ENCODE results near the gene DNAH17. TPM values are rescaled to one million over a fixed set of nuclear protein-coding genes. Genes with fewer than 3 reads are reported as not detected.

Gene DNAH17
- total RNA-seq, 1 experiment from 2014 or later, result 0.69 TPM

DNA sequence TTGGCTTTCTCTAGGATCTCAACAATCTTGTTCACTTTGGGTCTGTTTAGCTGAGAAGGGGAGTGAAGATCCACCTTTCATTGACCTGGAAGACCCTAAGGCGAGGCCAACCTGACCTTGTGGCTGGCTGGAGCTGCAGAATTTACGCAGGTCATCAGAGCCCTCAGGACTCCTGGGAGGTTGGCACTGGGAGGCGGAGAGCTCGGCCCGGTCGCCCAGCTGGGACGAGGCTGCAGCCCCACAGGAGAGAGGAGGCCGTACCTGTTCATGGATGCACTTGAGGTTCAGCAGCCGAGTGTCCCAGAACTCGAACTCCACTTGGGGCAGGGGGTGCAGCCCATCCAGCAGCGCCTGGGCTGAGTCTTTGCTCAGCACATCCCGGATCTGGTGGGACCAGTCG is 5.9 kb downstream of the DNAH17 start:
- BruUV-seq (replicated peaks), result no TSS peak
- POLR2A ChIA-PET, result no interaction called here
- no peak overlapping the region for H2AFZ ChIP-seq (ENCODE audit: low read depth, low read length, poor library complexity, severe bottlenecking)
- no peaks in the 10 kb centered on the region for H3K4me1 ChIP-seq (ENCODE audit: control insufficient read depth in 1 of 2, insufficient read depth in 2 of 2, low read length in 2 of 2)
- RAD21 ChIA-PET (ENCODE audit: low non-redundant PET in 1 of 2, low total read pairs in 2 of 2, uncharacterized antibody in 2 of 2, unreplicated experiment in 2 of 2), result no interaction called here
- no peak for TF ChIP-seq POLR2AphosphoS5 (IDR thresholded peaks at IDR 0.05; ENCODE audit: low read depth, low read length)
- TF ChIP-seq EZH2phosphoT487 (IDR thresholded peaks at IDR 0.05; ENCODE audit: borderline replicate concordance), result no peak
- no peak for TF ChIP-seq ZFX (IDR thresholded peaks at IDR 0.05)
- TF ChIP-seq, protein P1, sequence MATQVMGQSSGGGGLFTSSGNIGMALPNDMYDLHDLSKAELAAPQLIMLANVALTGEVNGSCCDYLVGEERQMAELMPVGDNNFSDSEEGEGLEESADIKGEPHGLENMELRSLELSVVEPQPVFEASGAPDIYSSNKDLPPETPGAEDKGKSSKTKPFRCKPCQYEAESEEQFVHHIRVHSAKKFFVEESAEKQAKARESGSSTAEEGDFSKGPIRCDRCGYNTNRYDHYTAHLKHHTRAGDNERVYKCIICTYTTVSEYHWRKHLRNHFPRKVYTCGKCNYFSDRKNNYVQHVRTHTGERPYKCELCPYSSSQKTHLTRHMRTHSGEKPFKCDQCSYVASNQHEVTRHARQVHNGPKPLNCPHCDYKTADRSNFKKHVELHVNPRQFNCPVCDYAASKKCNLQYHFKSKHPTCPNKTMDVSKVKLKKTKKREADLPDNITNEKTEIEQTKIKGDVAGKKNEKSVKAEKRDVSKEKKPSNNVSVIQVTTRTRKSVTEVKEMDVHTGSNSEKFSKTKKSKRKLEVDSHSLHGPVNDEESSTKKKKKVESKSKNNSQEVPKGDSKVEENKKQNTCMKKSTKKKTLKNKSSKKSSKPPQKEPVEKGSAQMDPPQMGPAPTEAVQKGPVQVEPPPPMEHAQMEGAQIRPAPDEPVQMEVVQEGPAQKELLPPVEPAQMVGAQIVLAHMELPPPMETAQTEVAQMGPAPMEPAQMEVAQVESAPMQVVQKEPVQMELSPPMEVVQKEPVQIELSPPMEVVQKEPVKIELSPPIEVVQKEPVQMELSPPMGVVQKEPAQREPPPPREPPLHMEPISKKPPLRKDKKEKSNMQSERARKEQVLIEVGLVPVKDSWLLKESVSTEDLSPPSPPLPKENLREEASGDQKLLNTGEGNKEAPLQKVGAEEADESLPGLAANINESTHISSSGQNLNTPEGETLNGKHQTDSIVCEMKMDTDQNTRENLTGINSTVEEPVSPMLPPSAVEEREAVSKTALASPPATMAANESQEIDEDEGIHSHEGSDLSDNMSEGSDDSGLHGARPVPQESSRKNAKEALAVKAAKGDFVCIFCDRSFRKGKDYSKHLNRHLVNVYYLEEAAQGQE (IDR thresholded peaks at IDR 0.05; ENCODE audit: low read depth), result no peak
- no peak for TF ChIP-seq SP1 (IDR thresholded peaks at IDR 0.05; ENCODE audit: low read depth)
- TF ChIP-seq, protein P2, sequence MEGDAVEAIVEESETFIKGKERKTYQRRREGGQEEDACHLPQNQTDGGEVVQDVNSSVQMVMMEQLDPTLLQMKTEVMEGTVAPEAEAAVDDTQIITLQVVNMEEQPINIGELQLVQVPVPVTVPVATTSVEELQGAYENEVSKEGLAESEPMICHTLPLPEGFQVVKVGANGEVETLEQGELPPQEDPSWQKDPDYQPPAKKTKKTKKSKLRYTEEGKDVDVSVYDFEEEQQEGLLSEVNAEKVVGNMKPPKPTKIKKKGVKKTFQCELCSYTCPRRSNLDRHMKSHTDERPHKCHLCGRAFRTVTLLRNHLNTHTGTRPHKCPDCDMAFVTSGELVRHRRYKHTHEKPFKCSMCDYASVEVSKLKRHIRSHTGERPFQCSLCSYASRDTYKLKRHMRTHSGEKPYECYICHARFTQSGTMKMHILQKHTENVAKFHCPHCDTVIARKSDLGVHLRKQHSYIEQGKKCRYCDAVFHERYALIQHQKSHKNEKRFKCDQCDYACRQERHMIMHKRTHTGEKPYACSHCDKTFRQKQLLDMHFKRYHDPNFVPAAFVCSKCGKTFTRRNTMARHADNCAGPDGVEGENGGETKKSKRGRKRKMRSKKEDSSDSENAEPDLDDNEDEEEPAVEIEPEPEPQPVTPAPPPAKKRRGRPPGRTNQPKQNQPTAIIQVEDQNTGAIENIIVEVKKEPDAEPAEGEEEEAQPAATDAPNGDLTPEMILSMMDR (IDR thresholded peaks at IDR 0.05 in 2 of 3, conservative IDR thresholded peaks at IDR 0.05 in 1 of 3; ENCODE audit: borderline replicate concordance in 1 of 3, insufficient read depth in 1 of 3, low read depth in 2 of 3, low read length in 2 of 3), result no peak
- no peak for TF ChIP-seq POLR2A (IDR thresholded peaks at IDR 0.05; ENCODE audit: borderline replicate concordance, extremely low read depth, insufficient read depth, insufficient read length)
- TF ChIP-seq, protein P3, sequence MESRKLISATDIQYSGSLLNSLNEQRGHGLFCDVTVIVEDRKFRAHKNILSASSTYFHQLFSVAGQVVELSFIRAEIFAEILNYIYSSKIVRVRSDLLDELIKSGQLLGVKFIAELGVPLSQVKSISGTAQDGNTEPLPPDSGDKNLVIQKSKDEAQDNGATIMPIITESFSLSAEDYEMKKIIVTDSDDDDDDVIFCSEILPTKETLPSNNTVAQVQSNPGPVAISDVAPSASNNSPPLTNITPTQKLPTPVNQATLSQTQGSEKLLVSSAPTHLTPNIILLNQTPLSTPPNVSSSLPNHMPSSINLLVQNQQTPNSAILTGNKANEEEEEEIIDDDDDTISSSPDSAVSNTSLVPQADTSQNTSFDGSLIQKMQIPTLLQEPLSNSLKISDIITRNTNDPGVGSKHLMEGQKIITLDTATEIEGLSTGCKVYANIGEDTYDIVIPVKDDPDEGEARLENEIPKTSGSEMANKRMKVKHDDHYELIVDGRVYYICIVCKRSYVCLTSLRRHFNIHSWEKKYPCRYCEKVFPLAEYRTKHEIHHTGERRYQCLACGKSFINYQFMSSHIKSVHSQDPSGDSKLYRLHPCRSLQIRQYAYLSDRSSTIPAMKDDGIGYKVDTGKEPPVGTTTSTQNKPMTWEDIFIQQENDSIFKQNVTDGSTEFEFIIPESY (IDR thresholded peaks at IDR 0.05; ENCODE audit: extremely low read depth, insufficient replicate concordance, low read length), result no peak
- TF ChIP-seq SIN3A (IDR thresholded peaks at IDR 0.05; ENCODE audit: low read depth), result no peak
- TF ChIP-seq JUND (IDR thresholded peaks at IDR 0.05), result no peak
- TF ChIP-seq ZNF274 (IDR thresholded peaks at IDR 0.05; ENCODE audit: low read depth, low read length), result no peak
- no peak for TF ChIP-seq EZH2 (IDR thresholded peaks at IDR 0.05)
- TF ChIP-seq ELF1 (IDR thresholded peaks at IDR 0.05; ENCODE audit: borderline replicate concordance, low read depth), result no peak
- no peak for TF ChIP-seq FOSL1 (IDR thresholded peaks at IDR 0.05; ENCODE audit: low read depth)
- no peak for TF ChIP-seq CEBPB (IDR thresholded peaks at IDR 0.05; ENCODE audit: low read depth)
- H4K20me1 ChIP-seq (ENCODE audit: insufficient read depth), result no peaks in the 10 kb centered on the region
- CTCF ChIA-PET, result interaction anchor here (2.5 kb wide), 1 partner anchor 12 kb away, joined by 7 read pairs; no protein-coding TSS in a partner anchor
- no peaks in the 10 kb centered on the region for H3K27me3 ChIP-seq (ENCODE audit: insufficient read depth, low read length)
- DNase-seq (ENCODE audit: low read depth, low spot score) (no peak), ATAC-seq (no peak)
- no peak overlapping the region for H3K4me2 ChIP-seq (ENCODE audit: low read length)
- no peak overlapping the region for H3K27ac ChIP-seq (ENCODE audit: low read depth, low read length)
- H3K9ac ChIP-seq (ENCODE audit: low read length), result no peak overlapping the region
- no peaks in the 10 kb centered on the region for H3K36me3 ChIP-seq (ENCODE audit: control insufficient read depth in 1 of 2, insufficient read depth in 2 of 2, low read length in 2 of 2)
- H3K9me3 ChIP-seq (ENCODE audit: control insufficient read depth in 1 of 2, insufficient read depth in 1 of 2, low read depth in 1 of 2, low read length in 2 of 2), result no peaks in the 10 kb centered on the region
- no peaks in the 10 kb centered on the region for H3K79me2 ChIP-seq (ENCODE audit: insufficient read depth, low read length)
- intact Hi-C loops (cut with micrococcal nuclease), result no loop called here
- no peak overlapping the region for H3K4me3 ChIP-seq (replicated peaks in 1 of 2; ENCODE audit: low read depth in 1 of 2, low read length in 2 of 2)
- H3K9me2 ChIP-seq (ENCODE audit: insufficient read depth), result no peaks in the 10 kb centered on the region

Data from HCT116 (cell line).